ENCODE data around the gene CDC34.

- no peak for TF ChIP-seq CTCF (IDR thresholded peaks at IDR 0.05)
- no peak for TF ChIP-seq POLR2A (IDR thresholded peaks at IDR 0.05)
These were observed 38.0 kb upstream of the CDC34 start for GRCh38 chr19:493391-494170.
